GM21825 (cell line): Measurements from ENCODE around the gene EPG5.
"Not testable (repeated sequence)": the region's sequence is repeated elsewhere in the genome, so short reads cannot be mapped to it uniquely, and the experiment has no call there.

Source experiments
- ATAC-seq: cut with Tn5 transposase; IDR thresholded peaks from one replicate; pipeline ENCODE4 v1.9.1; 2021; ENCODE audit warnings: mild to moderate bottlenecking, moderate library complexity; ENCODE audit not compliant: unreplicated experiment

Gene EPG5

DNA sequence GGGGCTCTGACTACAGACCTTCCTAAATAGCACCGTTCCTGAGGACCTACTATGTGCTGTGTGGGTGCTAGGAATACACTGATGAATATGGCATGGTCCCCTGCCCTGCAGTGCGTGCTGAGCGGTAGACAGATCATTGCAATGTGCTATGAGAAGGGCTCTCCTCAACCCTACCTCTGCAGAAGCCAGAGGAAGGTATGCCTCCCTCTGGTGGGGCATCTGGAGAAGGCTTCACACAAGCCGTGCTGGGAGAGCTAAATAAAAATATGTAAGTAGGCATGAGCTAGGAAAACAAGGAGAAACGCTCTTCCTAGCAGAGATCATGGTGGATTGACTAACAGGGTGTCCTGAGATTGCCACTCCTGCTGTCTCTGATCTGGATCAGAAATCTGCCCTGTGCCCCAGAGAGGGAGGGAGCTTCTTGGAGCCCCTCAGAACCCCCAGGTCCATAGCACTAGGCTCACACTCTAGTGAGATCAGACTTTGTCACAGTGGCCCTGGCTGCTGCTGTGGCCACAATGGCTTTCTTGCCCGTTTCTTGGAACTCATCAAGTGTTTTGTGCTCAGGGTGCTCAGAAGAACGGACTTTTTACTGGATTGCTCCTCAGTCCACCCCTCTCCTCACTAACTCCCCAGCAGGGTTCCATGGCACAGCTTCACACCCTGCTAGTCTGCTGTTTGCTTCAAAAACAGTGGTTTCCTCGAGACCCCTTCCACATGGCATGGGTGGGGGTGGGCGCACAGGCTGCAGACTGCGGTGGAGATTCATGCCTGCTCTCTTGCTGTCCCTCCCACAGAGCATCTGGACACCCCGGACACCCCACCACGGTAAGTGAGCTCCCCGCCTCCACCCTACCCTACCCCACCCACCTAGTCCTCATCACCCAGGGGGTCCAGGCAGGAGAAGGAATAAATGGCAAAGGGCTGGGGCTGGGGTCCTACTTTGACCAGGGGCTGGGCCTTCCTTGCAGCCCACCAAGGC, 127.4 kb downstream of the EPG5 start:
- peak; percentile 51 for ATAC-seq

DNA sequence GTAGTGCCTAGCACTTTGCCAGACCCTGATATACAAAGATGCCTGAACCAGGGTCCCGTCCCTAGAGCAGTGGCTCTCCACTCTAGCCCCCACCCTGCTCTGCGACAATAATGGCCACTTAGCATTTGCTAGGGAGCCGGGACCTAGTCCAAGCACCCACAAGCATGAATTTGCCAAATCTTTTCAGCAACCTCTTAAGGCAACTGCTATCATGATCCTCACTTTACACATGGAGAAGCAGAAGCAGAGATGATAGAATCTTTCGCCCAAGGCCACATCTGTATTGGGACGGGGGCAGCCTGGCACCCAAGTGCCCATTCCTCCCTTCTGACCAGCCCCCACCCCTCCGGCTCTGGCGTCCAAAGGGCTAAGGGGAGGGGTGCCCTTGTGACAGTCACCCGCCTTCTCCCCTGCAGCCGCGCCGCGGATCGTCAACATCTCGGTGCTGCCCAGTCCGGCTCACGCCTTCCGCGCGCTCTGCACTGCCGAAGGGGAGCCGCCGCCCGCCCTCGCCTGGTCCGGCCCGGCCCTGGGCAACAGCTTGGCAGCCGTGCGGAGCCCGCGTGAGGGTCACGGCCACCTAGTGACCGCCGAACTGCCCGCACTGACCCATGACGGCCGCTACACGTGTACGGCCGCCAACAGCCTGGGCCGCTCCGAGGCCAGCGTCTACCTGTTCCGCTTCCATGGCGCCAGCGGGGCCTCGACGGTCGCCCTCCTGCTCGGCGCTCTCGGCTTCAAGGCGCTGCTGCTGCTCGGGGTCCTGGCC, 128.6 kb downstream of the EPG5 start:
- ATAC-seq: no peak

DNA sequence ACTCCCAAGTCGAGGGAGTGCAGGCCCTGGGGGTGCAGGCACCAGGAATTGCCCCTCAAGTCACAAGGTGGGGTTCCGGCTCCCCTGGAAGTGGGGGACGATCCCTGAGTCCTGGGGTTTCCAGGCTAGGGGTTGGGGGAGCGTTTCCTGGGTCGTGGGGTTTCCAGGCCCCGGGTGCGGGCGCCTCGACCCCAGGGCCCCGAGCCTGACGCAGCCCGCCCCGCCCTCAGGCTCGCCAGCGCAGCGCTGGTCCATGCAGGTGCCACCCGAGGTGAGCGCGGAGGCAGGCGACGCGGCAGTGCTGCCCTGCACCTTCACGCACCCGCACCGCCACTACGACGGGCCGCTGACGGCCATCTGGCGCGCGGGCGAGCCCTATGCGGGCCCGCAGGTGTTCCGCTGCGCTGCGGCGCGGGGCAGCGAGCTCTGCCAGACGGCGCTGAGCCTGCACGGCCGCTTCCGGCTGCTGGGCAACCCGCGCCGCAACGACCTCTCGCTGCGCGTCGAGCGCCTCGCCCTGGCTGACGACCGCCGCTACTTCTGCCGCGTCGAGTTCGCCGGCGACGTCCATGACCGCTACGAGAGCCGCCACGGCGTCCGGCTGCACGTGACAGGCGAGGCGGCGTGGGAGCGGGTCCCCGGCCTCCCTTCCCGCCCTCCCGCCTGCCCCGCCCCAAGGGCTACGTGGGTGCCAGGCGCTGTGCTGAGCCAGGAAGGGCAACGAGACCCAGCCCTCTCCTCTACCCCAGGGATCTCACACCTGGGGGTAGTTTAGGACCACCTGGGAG, 129.7 kb downstream of the EPG5 start:
- ATAC-seq: peak; percentile 57

DNA sequence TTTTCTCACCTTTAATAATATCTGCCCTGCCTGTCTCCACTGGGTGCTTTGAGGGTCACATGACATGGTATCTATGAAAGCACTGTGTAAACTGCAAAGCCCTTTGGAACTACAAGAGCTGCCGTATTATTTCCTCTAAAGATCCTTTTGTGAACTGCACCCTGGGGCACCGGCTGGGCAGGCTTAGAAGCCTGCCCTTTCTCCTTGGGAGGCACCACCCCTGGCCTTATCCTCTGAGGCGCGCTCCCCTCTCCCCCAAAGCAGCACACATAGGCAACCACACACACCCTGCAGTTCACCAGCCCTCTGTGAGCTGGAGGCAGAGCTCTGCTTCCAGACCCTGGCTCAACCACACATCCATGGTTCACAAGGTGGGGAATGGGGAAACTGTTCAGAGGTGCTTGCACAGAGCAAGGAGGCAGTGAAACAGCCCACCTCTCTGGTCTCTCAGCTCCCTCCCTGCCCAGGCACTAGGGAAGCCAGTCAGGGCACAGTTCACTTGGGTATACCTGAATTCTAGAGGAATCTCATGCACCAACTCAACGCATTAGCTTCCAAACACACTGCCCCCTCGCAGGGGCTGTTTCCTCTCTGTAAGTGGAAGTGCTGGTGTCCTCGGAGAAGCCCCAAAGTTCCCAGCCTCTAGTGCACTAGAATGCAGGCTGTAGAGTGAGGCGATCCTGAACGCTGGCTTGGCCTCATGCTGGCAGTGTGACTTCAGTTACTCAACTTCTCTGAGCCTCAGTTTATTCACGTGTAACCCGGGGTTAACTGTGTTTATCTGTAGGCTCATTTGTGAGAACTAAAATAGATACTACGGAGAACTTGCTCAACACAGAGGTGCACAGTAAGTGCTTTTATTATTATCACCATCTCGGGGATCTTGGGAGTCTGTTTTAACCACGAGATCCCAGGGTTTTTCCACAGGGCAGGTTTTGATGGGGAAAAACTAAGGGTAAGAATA, 130.6 kb downstream of the EPG5 start:
- ATAC-seq: no peak

DNA sequence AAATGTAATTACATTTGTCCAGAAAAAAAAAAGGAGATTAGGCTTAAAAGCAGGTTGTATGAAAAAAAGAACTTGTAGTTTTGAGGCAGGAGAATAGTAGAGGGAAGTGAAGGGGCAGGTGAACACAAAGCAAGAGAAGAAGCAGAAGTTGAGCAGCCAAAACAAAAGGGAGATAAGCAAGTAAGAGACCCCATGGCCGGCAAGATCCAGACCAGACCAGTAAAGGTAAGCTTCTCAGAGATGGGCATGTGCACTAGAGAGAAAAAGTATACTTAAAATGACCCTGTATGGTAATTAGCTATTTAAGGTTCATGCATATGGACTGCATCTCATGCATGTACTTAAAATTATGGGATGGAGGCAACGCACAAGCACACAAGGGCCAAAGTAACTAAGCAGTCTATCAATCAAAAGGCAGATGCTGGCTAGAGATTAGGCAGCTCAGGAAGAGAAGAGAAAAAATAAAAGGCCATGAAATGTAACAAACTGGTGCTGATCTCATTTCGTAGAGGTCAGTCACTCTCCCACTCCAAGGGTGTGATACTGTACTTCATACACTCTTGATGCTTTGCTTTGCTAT, 132.0 kb downstream of the EPG5 start:
- ATAC-seq: no peak

DNA sequence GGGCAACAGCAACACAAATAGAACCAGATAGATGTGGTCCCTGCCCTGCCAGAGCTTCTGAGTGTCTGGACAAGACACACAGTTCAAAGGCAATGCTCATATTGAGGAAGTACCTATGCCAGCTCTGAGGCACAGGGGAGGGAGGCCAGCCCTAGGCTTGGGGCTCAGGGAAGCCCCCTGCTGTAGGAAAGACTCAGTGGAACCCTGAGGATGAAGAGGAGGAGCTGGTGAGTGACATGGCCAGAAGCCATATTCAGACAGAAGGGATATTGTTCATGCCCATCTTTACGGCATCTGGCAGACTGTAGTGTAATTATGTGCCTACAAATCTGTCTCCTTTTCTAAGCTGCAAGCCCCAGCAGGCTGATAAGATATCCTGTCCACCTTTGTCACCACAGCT, 132.8 kb downstream of the EPG5 start:
- ATAC-seq: no peak

DNA sequence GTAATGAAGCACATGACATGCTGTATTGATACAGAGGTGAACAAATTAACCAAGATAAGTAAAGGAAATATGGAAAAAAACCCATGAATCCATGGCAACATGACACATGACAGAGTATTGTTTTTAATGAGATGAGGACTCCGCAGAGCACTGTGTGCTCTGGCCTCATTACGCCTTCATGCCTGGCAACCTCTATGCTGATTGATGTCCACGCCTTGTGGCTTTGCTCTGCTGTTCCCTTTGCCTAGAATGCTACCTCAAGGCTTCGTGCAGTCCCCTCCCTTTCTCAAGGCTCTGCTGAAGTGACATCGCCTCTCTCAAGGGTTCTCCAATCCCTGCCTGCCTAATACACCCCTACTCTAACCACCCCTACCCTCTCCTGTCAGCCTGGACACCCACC, 133.3 kb downstream of the EPG5 start:
- no peak for ATAC-seq

DNA sequence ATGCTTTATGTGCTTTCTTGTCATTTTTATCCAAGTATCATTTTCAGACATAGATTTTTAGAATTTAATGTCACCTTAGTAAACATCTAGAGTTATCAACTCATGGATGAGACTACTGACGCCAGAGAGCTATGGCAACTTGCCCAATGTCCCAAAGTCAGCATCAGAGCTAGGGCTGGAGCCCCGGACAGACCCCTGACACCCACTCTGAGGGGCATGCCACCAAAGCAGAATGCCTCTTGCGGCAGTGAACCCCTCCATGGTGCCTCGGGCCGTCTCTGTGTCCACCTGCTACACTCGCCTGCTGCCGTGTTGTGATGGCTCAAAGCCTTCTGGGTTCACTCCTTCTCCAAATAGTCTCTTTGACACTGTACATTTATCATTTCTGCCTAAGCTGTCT, 136.2 kb downstream of the EPG5 start:
- no peak for ATAC-seq

DNA sequence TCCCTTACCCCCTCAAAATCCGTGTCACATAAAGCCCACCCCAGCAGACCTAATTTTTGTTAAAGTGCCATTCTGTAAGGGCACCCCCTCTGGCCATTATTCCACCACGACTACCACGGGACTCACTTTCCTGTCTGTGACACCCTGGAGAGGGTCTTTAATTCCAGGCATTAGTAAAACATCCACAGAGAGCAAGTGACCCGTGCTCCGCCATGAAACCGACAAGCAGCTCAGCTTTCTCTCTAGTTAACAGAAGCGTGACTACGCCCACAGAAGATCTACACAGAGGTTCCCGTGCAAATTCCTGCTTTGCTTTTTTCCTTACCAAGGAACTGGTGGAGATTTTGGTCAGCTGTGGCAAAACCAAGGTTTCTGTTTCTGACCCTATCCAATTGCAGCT, 137.3 kb downstream of the EPG5 start:
- ATAC-seq: no peak

DNA sequence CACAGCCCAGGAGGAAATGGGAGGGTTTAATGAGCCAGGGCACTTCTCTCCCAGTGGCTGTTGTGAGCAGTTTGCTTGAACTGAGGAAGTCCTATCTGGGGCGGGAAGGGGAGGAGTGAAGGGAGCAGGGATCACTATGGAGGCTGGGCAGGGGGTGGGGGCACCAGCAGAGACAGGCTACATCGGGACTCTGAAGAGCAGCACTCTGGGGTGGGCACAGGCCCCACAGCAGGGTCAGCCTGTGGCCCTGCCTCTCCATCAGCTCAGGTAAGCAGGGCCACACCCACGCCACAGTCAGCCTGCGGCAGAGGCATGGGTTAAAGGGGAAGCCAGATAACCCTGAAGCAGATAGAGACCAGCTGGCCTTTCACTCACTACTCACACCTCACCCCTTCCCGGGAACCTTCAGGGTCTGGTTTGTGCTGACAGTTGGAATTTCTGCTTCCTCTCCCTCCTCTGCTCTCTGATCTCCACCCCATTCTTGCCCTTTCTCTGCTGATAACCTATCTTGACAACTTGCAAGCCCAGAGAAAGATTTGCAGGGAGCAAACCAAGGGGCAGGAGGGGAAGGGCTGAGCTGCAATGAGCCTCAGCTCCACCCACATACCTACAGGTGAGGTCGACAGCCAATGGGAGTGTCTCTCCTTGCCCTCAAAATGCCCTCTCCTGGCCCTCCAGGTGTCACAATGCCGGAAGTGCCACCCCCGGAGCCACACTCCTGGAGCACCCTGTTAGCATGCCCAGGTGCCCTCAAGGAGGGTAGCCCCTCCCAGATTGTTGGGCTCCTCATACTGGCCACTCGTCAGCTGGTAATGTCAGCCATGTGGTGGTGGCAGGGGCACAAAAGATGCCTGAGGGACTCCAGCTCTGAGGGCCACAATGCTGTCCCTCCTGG, 138.0 kb downstream of the EPG5 start:
- ATAC-seq: no peak

DNA sequence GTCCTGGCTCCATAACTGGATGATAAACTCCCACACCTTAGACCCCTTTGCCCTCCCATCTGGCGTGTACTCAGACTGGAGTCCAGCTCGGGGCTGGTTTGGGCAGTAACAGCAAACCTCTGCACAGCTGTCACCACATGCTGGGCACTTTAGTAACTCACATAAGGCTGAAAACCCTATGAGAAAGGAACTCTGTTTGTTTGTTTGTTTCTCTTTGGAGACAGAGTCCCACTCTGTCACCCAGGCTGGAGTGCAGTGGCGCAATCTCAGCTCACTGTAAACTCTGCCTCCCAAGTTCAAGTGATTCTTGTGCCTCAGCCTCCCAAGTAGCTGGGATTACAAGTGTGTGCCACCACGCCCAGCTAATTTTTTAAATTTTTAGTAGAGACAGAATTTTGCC, 140.4 kb downstream of the EPG5 start:
- ATAC-seq: not testable (repeated sequence)

DNA sequence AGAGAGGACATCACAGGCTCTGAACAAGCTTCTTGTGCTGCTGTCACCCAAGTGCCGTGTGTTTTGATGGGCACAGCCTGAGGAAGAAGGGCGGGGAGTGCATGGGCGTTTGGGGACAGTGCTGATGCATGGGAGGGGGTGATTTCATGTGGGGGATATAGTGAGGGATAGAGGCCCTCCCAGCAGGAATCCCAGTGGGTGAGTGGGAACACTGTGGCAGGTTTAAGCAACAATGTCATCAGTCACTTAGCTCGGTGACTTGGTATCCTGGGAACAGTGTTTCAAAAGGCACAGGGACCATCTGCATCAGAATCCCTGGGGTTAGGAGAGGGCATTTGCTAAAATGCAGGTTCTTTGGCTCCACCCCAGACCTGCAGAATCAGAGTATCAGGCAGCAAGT, 141.0 kb downstream of the EPG5 start:
- ATAC-seq: no peak

DNA sequence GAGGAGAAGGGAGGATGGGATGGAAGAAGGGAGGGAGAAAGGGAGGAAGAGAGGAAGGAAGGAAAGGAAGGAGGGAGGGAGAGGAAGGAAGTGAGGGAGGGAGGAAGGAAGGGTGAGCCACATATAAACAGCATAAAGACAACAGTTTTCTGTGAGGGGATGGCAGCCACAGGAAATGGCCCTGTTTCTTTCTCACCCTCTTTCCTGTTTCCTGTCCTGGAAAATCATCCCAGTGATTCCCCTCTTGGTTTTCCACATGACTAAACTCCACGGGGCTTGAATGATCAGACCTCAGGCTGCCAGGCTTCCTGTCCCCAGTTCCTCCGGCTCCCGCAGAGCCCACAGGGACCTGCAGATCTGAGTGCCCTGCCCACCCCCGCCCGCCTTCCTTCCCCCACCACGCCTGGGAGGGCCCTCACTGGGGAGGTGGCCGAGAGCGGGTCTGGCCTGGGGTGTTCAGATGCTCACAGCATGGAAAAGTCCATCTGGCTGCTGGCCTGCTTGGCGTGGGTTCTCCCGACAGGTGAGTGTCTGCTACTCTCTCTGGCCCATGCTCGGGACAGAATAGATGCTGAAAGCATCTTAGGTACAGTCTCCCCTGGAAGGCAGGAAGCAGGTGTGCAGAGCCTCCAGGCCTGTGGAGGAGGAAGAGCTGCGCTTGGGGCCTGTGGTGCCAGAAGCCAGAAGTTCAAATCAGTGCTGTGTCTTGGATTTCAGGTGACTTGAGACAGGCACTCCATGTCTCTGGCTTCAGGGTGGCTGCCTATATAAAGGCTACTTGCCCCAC, 141.7 kb downstream of the EPG5 start, which contains the start of gene SIGLEC15:
Gene SIGLEC15 (plus strand): TSS at position 418 of the 787 bp plus-strand sequence. CDS start 54 bp downstream, at position 472.
- no peak for ATAC-seq

DNA sequence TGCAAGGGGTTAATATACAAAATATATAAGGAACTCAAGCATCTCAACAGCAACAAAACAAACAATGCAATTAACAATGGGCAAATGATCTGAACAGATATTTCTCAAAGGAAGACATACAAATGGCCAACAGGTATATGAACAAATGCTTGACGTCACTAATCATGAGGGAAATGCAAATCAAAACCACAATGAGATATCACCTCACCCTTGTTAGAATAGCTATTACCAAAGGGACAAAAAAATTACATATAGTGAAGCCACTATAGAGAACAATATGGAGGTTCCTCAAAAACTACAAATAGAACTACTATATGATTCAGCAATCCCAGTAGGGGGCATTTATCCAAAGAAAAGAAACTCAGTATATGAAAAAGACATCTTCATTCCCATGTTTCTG, 145.4 kb downstream of the EPG5 start:
- no peak for ATAC-seq

DNA sequence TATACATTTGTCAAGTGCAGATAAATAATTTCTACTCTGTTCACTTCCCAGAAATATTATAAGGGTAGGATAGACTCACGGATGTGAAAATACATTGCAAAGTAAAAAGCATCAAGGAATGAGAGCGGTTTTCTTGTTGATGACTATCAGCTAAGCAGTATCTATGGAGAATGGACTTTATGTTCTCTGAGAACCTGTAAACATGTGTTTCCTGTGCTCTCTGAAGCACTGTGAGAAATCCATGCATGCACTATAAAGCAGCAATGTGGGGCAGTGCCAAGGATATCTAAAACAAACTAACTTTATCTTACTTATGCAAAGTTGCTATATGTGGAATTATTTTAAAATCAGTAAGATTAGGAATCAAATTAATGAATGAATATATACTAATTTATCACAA, 146.1 kb downstream of the EPG5 start:
- no peak for ATAC-seq

DNA sequence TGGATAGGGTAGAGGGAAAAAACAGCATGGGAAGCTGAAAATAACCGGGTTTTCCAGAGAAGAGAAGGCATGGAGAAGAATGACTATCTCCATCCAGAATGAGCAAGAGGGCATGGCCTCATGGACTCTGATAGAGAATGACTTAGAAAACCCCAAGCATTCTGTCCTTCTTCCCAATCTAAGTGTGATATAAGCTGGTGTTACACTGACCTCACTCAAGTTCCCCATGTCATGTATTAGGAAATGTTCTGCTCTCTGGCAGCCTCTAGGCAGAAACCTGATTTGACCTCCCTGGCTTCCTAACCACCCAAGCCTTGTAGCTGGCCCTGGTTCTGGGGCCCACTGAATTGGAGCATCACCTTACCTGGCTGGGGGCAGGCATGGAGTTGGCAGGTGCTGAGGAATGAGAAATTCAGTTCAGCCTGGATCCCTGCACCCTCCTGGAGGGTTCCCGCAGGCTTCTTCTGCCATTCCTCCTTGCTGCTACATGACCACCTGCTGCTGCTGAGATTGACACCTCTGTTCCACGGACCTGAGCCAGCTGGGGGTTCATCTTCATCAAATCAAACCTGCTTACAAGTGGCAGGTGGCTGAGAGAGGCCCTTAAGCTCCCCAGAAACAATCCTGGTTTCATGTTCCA, 146.9 kb downstream of the EPG5 start:
- ATAC-seq: no peak

DNA sequence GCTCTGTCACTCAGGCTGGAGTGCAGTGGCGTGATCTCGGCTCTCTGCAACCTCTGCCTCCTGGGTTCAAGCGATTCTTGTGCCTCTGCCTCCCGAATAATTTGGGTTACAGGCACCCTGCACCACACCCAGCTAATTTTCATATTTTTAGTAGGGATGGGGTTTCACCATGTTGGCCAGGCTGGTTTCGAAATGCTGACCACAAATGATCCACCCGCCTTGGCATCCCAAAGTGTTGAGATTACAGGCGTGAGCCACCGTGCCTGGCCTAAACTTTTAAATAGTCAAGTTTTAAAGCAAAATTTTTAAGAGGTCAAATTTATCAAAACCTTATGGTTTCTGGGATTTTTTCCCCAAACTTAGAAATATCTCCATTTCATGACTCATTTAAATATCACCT, 148.4 kb downstream of the EPG5 start:
- not testable (repeated sequence) for ATAC-seq
